HepG2 (cell line): ENCODE results near the gene CIT. TPM values are rescaled to one million over a fixed set of nuclear protein-coding genes. Genes with fewer than 3 reads are reported as not detected.

ENCODE experiments used
- ATAC-seq: fragments of 200-7000 bp; cut with Tn5 transposase; 3 replicates; pipeline ENCODE4 v1.9.1; 2020; ENCODE audit warnings: mild to moderate bottlenecking, moderate library complexity
- BruUV-seq: library from RNA; stranded (reverse); fragments of 400-500 nt; replicated peaks from 2 replicates; lab custom pipeline; 2021; lab: Mats Ljungman, UMichigan
- CTCF ChIA-PET: fragments of 300-600 bp; formaldehyde crosslinking; extraction: SDS; loops from one replicate; lab custom pipeline; 2021; ENCODE audit warnings: low total read pairs, inconsistent platforms, low intra/inter-chr PET ratio; lab: Yijun Ruan, JAX
- POLR2A ChIA-PET: fragments of 350-600 bp; sonication (Branson Sonifier 250); formaldehyde crosslinking; loops from one replicate; lab custom pipeline; 2020; ENCODE audit warnings: antibody characterized with exemption, inconsistent platforms; lab: Yijun Ruan, JAX
- DNase-seq: peaks from one replicate; pipeline ENCODE4 v3.0.0-alpha.2; 2015; ENCODE audit warnings: low spot score
- FAIRE-seq: peaks from 3 replicates; lab custom pipeline; 2011; peaks lifted over from hg19 to GRCh38; lab: Jason Lieb, UNC
- H2AFZ ChIP-seq: one replicate; pipeline ENCODE4 v1.6.1; 2011; ENCODE audit warnings: low read length, inconsistent platforms
- H3K27ac ChIP-seq: fragments of 300-600 bp; 3 replicates; pipeline ENCODE4 v1.8.0; 2011; ENCODE audit warnings: mixed run types, mild to moderate bottlenecking, mixed read lengths, low read length, inconsistent platforms; ENCODE audit not compliant: insufficient read depth; ENCODE audit errors: extremely low read length
- H3K27me3 ChIP-seq, 2 experiments: fragments of 200-600 bp in 1 of 2; 2 replicates in 1 of 2; 3 replicates in 1 of 2; pipeline versions ENCODE4 v1.6.0 to v1.8.0; 2011; ENCODE audit warnings: low read length in 2 of 2, mild to moderate bottlenecking in 2 of 2, moderate library complexity in 2 of 2, inconsistent platforms in 1 of 2; ENCODE audit not compliant: insufficient read depth in 2 of 2, control insufficient read depth in 1 of 2
- H3K36me3 ChIP-seq, 2 experiments: fragments of 200-600 bp in 1 of 2; replicated peaks in 1 of 2; 2 replicates in 1 of 2; 3 replicates in 1 of 2; pipeline versions ENCODE4 v1.5.1 to v1.8.0; 2011; ENCODE audit warnings: low read length in 2 of 2, inconsistent platforms in 1 of 2; ENCODE audit not compliant: insufficient read depth in 2 of 2, control insufficient read depth in 1 of 2
- H3K4me1 ChIP-seq: 2 replicates; pipeline ENCODE4 v1.5.1; 2012; ENCODE audit warnings: low read length, inconsistent platforms; ENCODE audit not compliant: insufficient read depth
- H3K4me2 ChIP-seq: 2 replicates; pipeline ENCODE4 v1.6.0; 2011; ENCODE audit warnings: low read depth, low read length, inconsistent platforms
- H3K4me3 ChIP-seq, 3 experiments: fragments of 200-600 bp in 1 of 3; sonication (generic), shearing (Covaris generic) in 1 of 3; replicated peaks in 1 of 3; 2 replicates each; pipeline ENCODE4 v1.5.1; 2011 to 2016; ENCODE audit warnings: low read length in 3 of 3, inconsistent platforms in 2 of 3, low read depth in 2 of 3, mild to moderate bottlenecking in 2 of 3, control low read depth in 1 of 3, mixed read lengths in 1 of 3; ENCODE audit not compliant: insufficient read depth in 1 of 3
- H3K79me2 ChIP-seq: one replicate; pipeline ENCODE4 v1.6.1; 2011; ENCODE audit warnings: low read length, inconsistent platforms; ENCODE audit not compliant: insufficient read depth
- H3K9ac ChIP-seq: 2 replicates; pipeline ENCODE4 v1.6.0; 2011; ENCODE audit warnings: mild to moderate bottlenecking, low read depth, low read length, inconsistent platforms; ENCODE audit not compliant: insufficient read depth
- H3K9me3 ChIP-seq: 2 replicates; pipeline ENCODE4 v1.5.1; 2012; ENCODE audit warnings: mild to moderate bottlenecking, low read length
- H4K20me1 ChIP-seq: 2 replicates; pipeline ENCODE4 v1.6.0; 2011; ENCODE audit warnings: inconsistent platforms, mild to moderate bottlenecking, low read length, moderate library complexity; ENCODE audit not compliant: insufficient read depth
- CBFB ChIP-seq: sonication (generic); formaldehyde crosslinking; IDR thresholded peaks from 2 replicates; pipeline ENCODE4 v1.4.0; 2020; ENCODE audit warnings: missing genetic modification reagents
- CERS6 ChIP-seq: sonication (generic); formaldehyde crosslinking; IDR thresholded peaks from 2 replicates; pipeline ENCODE4 v1.5.0; 2020; ENCODE audit warnings: missing genetic modification reagents
- ETV5 ChIP-seq: IDR thresholded peaks from 2 replicates; pipeline ENCODE4 v1.6.1; 2018; ENCODE audit warnings: missing biosample characterization, missing genetic modification reagents, inconsistent platforms, borderline replicate concordance
- KLF9 ChIP-seq: IDR thresholded peaks from 2 replicates; pipeline ENCODE4 v1.6.1; 2016; ENCODE audit warnings: low read depth
- MBNL3 ChIP-seq: fragments of 250-450 bp; sonication (Bioruptor Pico); conservative IDR thresholded peaks from 2 replicates; pipeline ENCODE4 v1.8.0; 2022; ENCODE audit warnings: mild to moderate bottlenecking, inconsistent platforms
- REL ChIP-seq: sonication (generic); formaldehyde crosslinking; conservative IDR thresholded peaks from 2 replicates; pipeline ENCODE4 v1.8.0; 2022; ENCODE audit warnings: mild to moderate bottlenecking, missing genetic modification reagents, moderate library complexity
- TFAP4 ChIP-seq: sonication (generic); IDR thresholded peaks from 2 replicates; pipeline ENCODE4 v1.6.1; 2016; ENCODE audit warnings: low read depth, borderline replicate concordance
- TFE3 ChIP-seq: IDR thresholded peaks from 2 replicates; pipeline ENCODE4 v1.6.1; 2016
- THAP11 ChIP-seq: IDR thresholded peaks from 2 replicates; pipeline ENCODE4 v1.6.1; 2016; ENCODE audit warnings: missing biosample characterization, missing genetic modification reagents
- U2AF1 ChIP-seq: fragments of 200-400 bp; formaldehyde crosslinking; optimal IDR thresholded peaks from 2 replicates; pipeline ENCODE3; 2017; ENCODE audit warnings: mild to moderate bottlenecking, low read depth, low read length
- ZBTB33 ChIP-seq: sonication (generic); formaldehyde crosslinking; IDR thresholded peaks from 2 replicates; pipeline ENCODE4 v1.4.0; 2020; ENCODE audit warnings: missing genetic modification reagents
- ZBTB38 ChIP-seq: sonication (generic); formaldehyde crosslinking; IDR thresholded peaks from 2 replicates; pipeline ENCODE4 v1.5.1; 2020; ENCODE audit warnings: mild to moderate bottlenecking, missing genetic modification reagents
- ZMAT5 ChIP-seq: sonication (generic); formaldehyde crosslinking; IDR thresholded peaks from 2 replicates; pipeline ENCODE4 v1.5.0; 2020; ENCODE audit warnings: mild to moderate bottlenecking, low read depth, missing genetic modification reagents, borderline replicate concordance
- ZNF382 ChIP-seq: sonication (generic); formaldehyde crosslinking; IDR thresholded peaks from 2 replicates; pipeline ENCODE4 v1.5.0; 2020; ENCODE audit warnings: missing genetic modification reagents, mild to moderate bottlenecking, borderline replicate concordance
- ZNF547 ChIP-seq: sonication (generic); formaldehyde crosslinking; IDR thresholded peaks from 2 replicates; pipeline ENCODE4 v1.5.1; 2020; ENCODE audit warnings: mild to moderate bottlenecking, missing genetic modification reagents
- ZNF564 ChIP-seq: sonication (generic); formaldehyde crosslinking; IDR thresholded peaks from 2 replicates; pipeline ENCODE4 v1.8.1; 2023; ENCODE audit warnings: mild to moderate bottlenecking, missing genetic modification reagents
- ZNF687 ChIP-seq: sonication (generic); formaldehyde crosslinking; IDR thresholded peaks from 2 replicates; pipeline ENCODE4 v1.5.1; 2020; ENCODE audit warnings: mild to moderate bottlenecking, missing genetic modification reagents, moderate library complexity
- WGBS: methylation state at CpG from one replicate; pipeline ENCODE4 v1.1.6; 2017; ENCODE audit warnings: low lambda C conversion rate; 5-methylcytosine and 5-hydroxymethylcytosine counted together
- in situ Hi-C: cut with HindIII; loops from 2 replicates; pipeline ENCODE4 v1.10.0; 2017; ENCODE audit warnings: low pct_unique_long_range_greater_than_20kb; ENCODE audit not compliant: extremely low pct_ligation_motif_present
- intact Hi-C: fragments of 100-400 bp; cut with micrococcal nuclease; formaldehyde crosslinking; loops from one replicate; pipeline ENCODE4 v1.10.0; 2022; ENCODE audit not compliant: unreplicated experiment
- polyA plus RNA-seq, 8 experiments: library from polyadenylated mRNA; depleted of rRNA in 3 of 8; stranded (reverse) in 7 of 8; unstranded in 1 of 8; fragments of >200 nt; fragmentation: Illumina TruSeq in 4 of 8; extraction: Trizol in 4 of 8; gene quantifications; 2 replicates each; pipeline versions ENCODE4 v1.2.1 to v1.2.3, GENCODE V29; 2011 to 2016; ENCODE audit warnings: low read depth in 4 of 8, missing spikeins in 1 of 8, mixed read lengths in 1 of 8; ENCODE audit not compliant: insufficient read depth in 1 of 8
- total RNA-seq, 5 experiments: library from RNA; depleted of rRNA; stranded (reverse); fragments of >200 nt; fragmentation: Illumina TruSeq; extraction: Trizol; gene quantifications; 2 replicates each; pipeline ENCODE4 v1.2.3, GENCODE V29; 2016; ENCODE audit warnings: low read depth in 1 of 5

Gene CIT
- total and polyA plus RNA-seq, 2 of the 13 experiments (the other 11 are each of a cell fraction or from before 2014, with no cell fraction given), result 7.7 to 11.7 TPM

GRCh38 chr12:119728444-119728745, 148.7 kb downstream of the CIT start:
- WGBS, result 95% methylated on average over 6 of the region's 6 CpGs
- H3K4me1 ChIP-seq, result no peaks in the 10 kb centered on the region
- CTCF ChIA-PET, result no interaction called here
- no peak for ATAC-seq
- H3K9me3 ChIP-seq, result no peaks in the 10 kb centered on the region
- no peak overlapping the region for H3K4me3 ChIP-seq
- FAIRE-seq, result no peak
- no peaks in the 10 kb centered on the region for H4K20me1 ChIP-seq
- H3K27me3 ChIP-seq, result no peaks in the 10 kb centered on the region
- H3K27ac ChIP-seq, result no peak overlapping the region
- H3K9ac ChIP-seq, result no peak overlapping the region
- no peaks in the 10 kb centered on the region for H3K79me2 ChIP-seq
- H2AFZ ChIP-seq, result no peak overlapping the region
- BruUV-seq, result no TSS peak
- no peak overlapping the region for H3K4me2 ChIP-seq
- no peak for DNase-seq
- H3K36me3 ChIP-seq, result peaks cover 3 to 22% of the 10 kb centered on the region in 2 experiments; a peak in 4 of 5 replicates
- POLR2A ChIA-PET, result no interaction called here
- intact Hi-C loops (no loop called here), in situ Hi-C loops (no loop called here)
- TF ChIP-seq CERS6 (CRISPR knock-in tag) (no peak), ZNF687 (no peak), ZNF564 (CRISPR knock-in tag) (no peak), U2AF1 (no peak), ZBTB33 (CRISPR knock-in tag) (no peak), TFAP4 (no peak), MBNL3 (CRISPR knock-in tag) (no peak), TFE3 (no peak), ZMAT5 (no peak), REL (CRISPR knock-in tag) (no peak), KLF9 (CRISPR knock-in tag) (no peak), ZNF382 (no peak), ETV5 (no peak), CBFB (no peak), ZBTB38 (no peak), ZNF547 (no peak), THAP11 (no peak)
